A549 (cell line): ENCODE data around the gene SKOR1. TPM values are rescaled to one million over a fixed set of nuclear protein-coding genes. Genes with fewer than 3 reads are reported as not detected.

ENCODE experiments used
- ATAC-seq, 2 experiments: fragments of 200-7000 bp in 1 of 2; fragments of >200 bp in 1 of 2; cut with Nextera tagmentation in 1 of 2; cut with Tn5 transposase in 1 of 2; 3 replicates each; pipeline versions ENCODE4 v1.8.0 to v1.9.1; 2018 to 2020; ENCODE audit warnings: mild to moderate bottlenecking in 1 of 2, moderate library complexity in 1 of 2
- CTCF ChIA-PET: fragments of 300-600 bp; sonication (Branson Sonifier 250); formaldehyde crosslinking; extraction: SDS; loops from one replicate; lab custom pipeline; 2021; ENCODE audit warnings: antibody characterized with exemption, inconsistent platforms; lab: Yijun Ruan, JAX
- POLR2A ChIA-PET: fragments of 350-600 bp; formaldehyde crosslinking; extraction: SDS; loops from one replicate; lab custom pipeline; 2021; ENCODE audit warnings: antibody characterized with exemption, inconsistent platforms; lab: Yijun Ruan, JAX
- DNase-seq, 2 experiments: peaks; one replicate each; pipeline versions ENCODE4 v3.0.0 to v3.0.0-alpha.2; 2011 to 2016; ENCODE audit warnings: low read depth in 1 of 2, low spot score in 1 of 2
- FAIRE-seq: peaks from 2 replicates; lab custom pipeline; 2011; peaks lifted over from hg19 to GRCh38; lab: Jason Lieb, UNC
- H3K27ac ChIP-seq, 2 experiments: fragments of >200 bp; sonication (Bioruptor Twin); formaldehyde crosslinking; 3 replicates each; pipeline ENCODE4 v1.5.1; 2016 to 2017
- H3K4me1 ChIP-seq: fragments of >200 bp; sonication (Bioruptor Twin); formaldehyde crosslinking; 3 replicates; pipeline ENCODE4 v1.6.1; 2016
- H3K4me2 ChIP-seq: fragments of >200 bp; sonication (Bioruptor Twin); formaldehyde crosslinking; 3 replicates; pipeline ENCODE4 v1.6.1; 2016
- H3K4me3 ChIP-seq: fragments of >200 bp; sonication (Bioruptor Twin); formaldehyde crosslinking; 3 replicates; pipeline ENCODE4 v1.5.1; 2016
- H3K9me3 ChIP-seq: fragments of >200 bp; sonication (Bioruptor Twin); formaldehyde crosslinking; 3 replicates; pipeline ENCODE4 v1.6.1; 2016
- BHLHE40 ChIP-seq: IDR thresholded peaks from 2 replicates; pipeline ENCODE4 v1.6.1; 2012; ENCODE audit warnings: low read depth, low read length, inconsistent platforms
- CBX8 ChIP-seq: fragments of 200-600 bp; sonication (generic); IDR thresholded peaks from 2 replicates; pipeline ENCODE4 v1.6.1; 2016
- CHD2 ChIP-seq: fragments of 150-350 bp; IDR thresholded peaks from 2 replicates; pipeline ENCODE4 v1.6.1; 2014; ENCODE audit warnings: low read length; ENCODE audit not compliant: partially characterized antibody
- CHD4 ChIP-seq: fragments of 200-600 bp; sonication (generic); IDR thresholded peaks from 2 replicates; pipeline ENCODE4 v1.6.1; 2016; ENCODE audit warnings: antibody characterized with exemption, mild to moderate bottlenecking, borderline replicate concordance
- EHF ChIP-seq: fragments of 250-450 bp; sonication (Bioruptor Pico); IDR thresholded peaks from 2 replicates; pipeline ENCODE4 v1.5.0; 2020; ENCODE audit warnings: mild to moderate bottlenecking
- EHMT2 ChIP-seq: fragments of 200-600 bp; sonication (generic); IDR thresholded peaks from 2 replicates; pipeline ENCODE4 v1.6.1; 2016; ENCODE audit warnings: antibody characterized with exemption, low read depth, mild to moderate bottlenecking, moderate library complexity
- ESRRA ChIP-seq: fragments of 150-350 bp; IDR thresholded peaks from 2 replicates; pipeline ENCODE4 v1.6.1; 2014; ENCODE audit warnings: mild to moderate bottlenecking, low read length, borderline replicate concordance
- FOXS1 ChIP-seq: fragments of 250-450 bp; sonication (Bioruptor Pico); IDR thresholded peaks from 2 replicates; pipeline ENCODE4 v1.5.0; 2020; ENCODE audit warnings: mild to moderate bottlenecking, moderate library complexity
- HEYL ChIP-seq: fragments of 250-450 bp; sonication (Bioruptor Pico); IDR thresholded peaks from 2 replicates; pipeline ENCODE4 v1.8.0; 2021; ENCODE audit warnings: mild to moderate bottlenecking, moderate library complexity
- HOXB5 ChIP-seq: fragments of 250-450 bp; sonication (Bioruptor Pico); IDR thresholded peaks from 2 replicates; pipeline ENCODE4 v1.5.0; 2020; ENCODE audit warnings: mild to moderate bottlenecking, moderate library complexity
- JUN ChIP-seq, 2 experiments: fragments of >200 bp; sonication (Bioruptor Twin); formaldehyde crosslinking; IDR thresholded peaks; 2 replicates in 1 of 2; 3 replicates in 1 of 2; pipeline ENCODE4 v1.6.1; 2016 to 2017
- MAFK ChIP-seq: fragments of 450-650 bp; IDR thresholded peaks from 2 replicates; pipeline ENCODE4 v1.6.1; 2014; ENCODE audit not compliant: partially characterized antibody
- MAZ ChIP-seq: fragments of 150-350 bp; IDR thresholded peaks from 2 replicates; pipeline ENCODE4 v1.6.1; 2014; ENCODE audit warnings: antibody characterized with exemption, low read depth, low read length, borderline replicate concordance
- RAD21 ChIP-seq, 2 experiments: fragments of >200 bp in 1 of 2; sonication (Bioruptor Twin) in 1 of 2; formaldehyde crosslinking in 1 of 2; IDR thresholded peaks in 1 of 2; conservative IDR thresholded peaks in 1 of 2; 2 replicates in 1 of 2; 3 replicates in 1 of 2; pipeline ENCODE4 v1.6.1; 2012 to 2018; ENCODE audit warnings: inconsistent platforms in 1 of 2
- TFCP2L1 ChIP-seq: fragments of 250-450 bp; sonication (Bioruptor Pico); IDR thresholded peaks from 2 replicates; pipeline ENCODE4 v1.5.0; 2021; ENCODE audit warnings: mild to moderate bottlenecking
- TP53 ChIP-seq: fragments of 250-450 bp; sonication (Bioruptor Pico); IDR thresholded peaks from 2 replicates; pipeline ENCODE4 v1.5.0; 2021; ENCODE audit warnings: mild to moderate bottlenecking, moderate library complexity
- WGBS: methylation state at CpG from one replicate; pipeline ENCODE4 v1.1.6; 2017; ENCODE audit errors: missing lambda C conversion rate; 5-methylcytosine and 5-hydroxymethylcytosine counted together
- polyA plus RNA-seq, 4 experiments: library from polyadenylated mRNA; depleted of rRNA in 3 of 4; stranded (reverse); fragments of >200 nt; fragmentation: RNase III in 1 of 4; extraction: RNeasy Plus Mini Kit Qiagen cat#74134 plus additional on column Dnase treatment in 1 of 4; gene quantifications; 2 replicates in 3 of 4; 3 replicates in 1 of 4; pipeline ENCODE4 v1.2.3, GENCODE V29; 2011 to 2017
- TF ChIP-seq, protein P1 (sequence below): IDR thresholded peaks from 2 replicates; pipeline ENCODE4 v1.6.1; 2012
- TF ChIP-seq, protein P2 (sequence below): IDR thresholded peaks from 2 replicates; pipeline ENCODE4 v1.6.1; 2012
- TF ChIP-seq, protein P3 (sequence below): fragments of 150-350 bp; IDR thresholded peaks from 2 replicates; pipeline ENCODE4 v1.6.1; 2014; ENCODE audit warnings: low read depth, mild to moderate bottlenecking, low read length
- TF ChIP-seq, protein P4 (sequence below): fragments of 200-600 bp; sonication (generic); IDR thresholded peaks from 2 replicates; pipeline ENCODE4 v1.6.1; 2016; ENCODE audit warnings: antibody characterized with exemption, mild to moderate bottlenecking, moderate library complexity
- TF ChIP-seq, protein P5 (sequence below): fragments of >200 bp; sonication (Bioruptor Twin); formaldehyde crosslinking; IDR thresholded peaks from 3 replicates; pipeline ENCODE4 v1.6.1; 2016

SKOR1 gene
- polyA plus RNA-seq, 2 of the 4 experiments (the other 2 are of a cell fraction) = 0.03 to 0.05 TPM

DNA sequence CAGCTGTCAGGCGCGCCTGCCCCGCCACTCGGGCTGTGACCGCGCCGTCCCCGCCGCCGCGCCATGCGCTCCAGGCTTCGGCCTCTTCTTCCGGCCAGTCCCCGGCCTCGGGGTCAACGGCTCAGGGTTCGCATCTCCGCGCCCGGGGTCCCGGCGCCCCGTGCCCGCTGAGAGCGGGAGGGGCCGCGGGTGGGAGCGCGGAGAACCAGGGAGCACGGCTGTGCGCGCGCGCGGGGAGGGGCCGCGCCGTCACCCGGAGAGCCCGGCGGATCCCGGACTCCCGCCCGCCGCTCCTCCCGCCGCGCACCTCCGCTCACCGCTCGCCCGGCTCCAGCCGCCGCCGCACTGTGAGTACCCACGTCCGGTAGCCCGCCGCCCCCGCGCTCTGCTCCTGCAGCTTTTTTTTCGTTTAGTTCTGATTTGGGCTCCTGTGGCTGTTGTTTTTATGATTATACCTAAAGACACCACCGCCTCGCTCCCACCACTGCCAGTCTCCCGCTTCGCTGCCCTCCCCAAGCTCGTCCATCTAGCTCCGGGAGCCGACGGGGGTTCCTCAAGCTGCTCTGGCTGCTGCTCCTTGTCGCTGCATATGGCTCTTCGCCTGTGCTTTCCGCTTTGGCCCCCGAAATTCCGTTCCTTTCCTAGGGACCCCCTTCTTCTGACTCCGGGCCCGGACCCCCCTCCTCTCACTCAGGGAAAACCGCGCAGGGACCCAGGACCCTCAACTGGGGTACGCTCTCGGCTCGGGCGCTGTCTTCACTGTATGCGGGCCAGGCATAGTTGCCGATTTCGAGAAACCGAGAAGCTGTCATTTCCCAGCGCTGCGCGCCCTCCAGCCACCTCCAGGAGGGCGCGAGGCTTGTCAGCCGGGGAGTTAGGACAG, 1.8 kb upstream of the SKOR1 start:
- ChIA-PET CTCF (interaction anchor here (1.1 to 5.0 kb wide), 5 partner anchors 9 to 877 kb away, joined by 3 to 26 read pairs (median 4); no protein-coding TSS in a partner anchor), POLR2A (no interaction called here)
- no peak for FAIRE-seq
- no peak for DNase-seq
- Histone ChIP-seq H3K9me3 (no peaks in the 10 kb centered on the region), H3K4me2 (peak overlapping the region; percentile 91), H3K4me1 (peaks cover 22% of the 10 kb centered on the region; the same call in 2 of the 3 replicates), H3K27ac (no peak overlapping the region), H3K4me3 (peak overlapping the region; percentile 20; the same call in 2 of the 3 replicates)
- ATAC-seq = peak in 1 of 2 experiments; percentile 44; a peak in 3 of 6 replicates
- TF ChIP-seq TP53 = no peak
- TF ChIP-seq RAD21 (conservative IDR thresholded peaks at IDR 0.05 in 1 of 2, IDR thresholded peaks at IDR 0.05 in 1 of 2) = no peak
- TF ChIP-seq, protein P1, sequence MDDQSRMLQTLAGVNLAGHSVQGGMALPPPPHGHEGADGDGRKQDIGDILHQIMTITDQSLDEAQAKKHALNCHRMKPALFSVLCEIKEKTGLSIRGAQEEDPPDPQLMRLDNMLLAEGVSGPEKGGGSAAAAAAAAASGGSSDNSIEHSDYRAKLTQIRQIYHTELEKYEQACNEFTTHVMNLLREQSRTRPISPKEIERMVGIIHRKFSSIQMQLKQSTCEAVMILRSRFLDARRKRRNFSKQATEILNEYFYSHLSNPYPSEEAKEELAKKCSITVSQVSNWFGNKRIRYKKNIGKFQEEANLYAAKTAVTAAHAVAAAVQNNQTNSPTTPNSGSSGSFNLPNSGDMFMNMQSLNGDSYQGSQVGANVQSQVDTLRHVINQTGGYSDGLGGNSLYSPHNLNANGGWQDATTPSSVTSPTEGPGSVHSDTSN = no peak
- TF ChIP-seq EHF (CRISPR knock-in tag) = no peak
- TF ChIP-seq HOXB5 = no peak
- no peak for TF ChIP-seq HEYL (CRISPR knock-in tag)
- TF ChIP-seq CBX8 = peak; percentile 42; the same call in 1 of the 2 replicates
- TF ChIP-seq BHLHE40 = no peak
- no peak for TF ChIP-seq MAFK
- 39% methylated on average over 75 of the region's 94 CpGs for WGBS

DNA sequence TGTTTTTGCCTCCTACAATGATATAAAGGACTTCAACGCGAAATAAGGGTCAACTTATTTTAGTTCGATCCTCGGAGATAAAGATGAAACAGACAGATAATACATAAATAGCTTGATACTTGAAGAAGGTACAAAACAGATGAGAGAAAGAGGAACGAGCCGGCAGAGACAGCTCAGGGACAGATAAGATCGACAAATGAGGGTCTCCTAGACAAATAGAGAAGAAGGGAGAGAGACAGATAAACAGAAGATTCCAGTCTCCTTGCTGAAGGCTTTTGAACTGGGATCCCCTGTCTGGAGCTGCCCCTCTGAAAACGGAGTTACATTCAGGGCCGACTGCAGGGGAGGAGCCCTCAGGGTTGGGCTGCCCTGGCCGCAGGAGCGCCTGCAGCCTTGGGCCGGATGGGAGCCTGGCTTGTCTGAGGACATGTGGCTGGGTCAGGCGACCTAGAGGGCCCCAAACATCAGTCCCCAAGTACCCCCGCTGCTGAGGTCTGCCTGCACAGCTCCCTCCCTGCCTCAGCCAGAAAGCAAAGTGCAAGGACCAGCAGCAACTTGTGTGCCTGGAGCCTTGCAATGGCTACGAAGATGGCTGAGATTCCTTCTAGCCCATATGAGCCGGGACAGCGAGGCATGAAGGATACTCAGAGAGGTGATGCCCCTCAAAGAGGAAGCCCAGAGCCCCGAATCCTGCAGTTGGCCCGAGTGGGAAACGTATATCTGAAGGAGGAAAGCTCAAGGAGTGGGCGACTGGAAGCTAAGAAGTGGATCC, 926 bp upstream of the SKOR1 start:
- ChIA-PET CTCF (interaction anchor here (1.1 to 5.0 kb wide), 6 partner anchors 9 to 878 kb away, joined by 3 to 26 read pairs (median 4); no protein-coding TSS in a partner anchor), POLR2A (interaction anchor here (1.1 kb wide), 1 partner anchor 304 kb away, joined by 3 read pairs; no protein-coding TSS in a partner anchor)
- Histone ChIP-seq H3K4me1 (peaks cover 22% of the 10 kb centered on the region; the same call in 2 of the 3 replicates), H3K4me3 (peak overlapping the region; percentile 39; the same call in 2 of the 3 replicates), H3K27ac (no peak overlapping the region)
- ATAC-seq = peak in 1 of 2 experiments; percentile 48; a peak in 3 of 6 replicates
- peak; percentile 28 for FAIRE-seq
- 15% methylated on average over 21 of the region's 21 CpGs for WGBS
- TF ChIP-seq HEYL (CRISPR knock-in tag) (no peak), ESRRA (no peak), TP53 (no peak), FOXS1 (CRISPR knock-in tag) (no peak), JUN (IDR thresholded peaks at IDR 0.05) (no peak), TFCP2L1 (CRISPR knock-in tag) (no peak)
- TF ChIP-seq, protein P2, sequence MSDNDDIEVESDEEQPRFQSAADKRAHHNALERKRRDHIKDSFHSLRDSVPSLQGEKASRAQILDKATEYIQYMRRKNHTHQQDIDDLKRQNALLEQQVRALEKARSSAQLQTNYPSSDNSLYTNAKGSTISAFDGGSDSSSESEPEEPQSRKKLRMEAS = no peak
- TF ChIP-seq, protein P3, sequence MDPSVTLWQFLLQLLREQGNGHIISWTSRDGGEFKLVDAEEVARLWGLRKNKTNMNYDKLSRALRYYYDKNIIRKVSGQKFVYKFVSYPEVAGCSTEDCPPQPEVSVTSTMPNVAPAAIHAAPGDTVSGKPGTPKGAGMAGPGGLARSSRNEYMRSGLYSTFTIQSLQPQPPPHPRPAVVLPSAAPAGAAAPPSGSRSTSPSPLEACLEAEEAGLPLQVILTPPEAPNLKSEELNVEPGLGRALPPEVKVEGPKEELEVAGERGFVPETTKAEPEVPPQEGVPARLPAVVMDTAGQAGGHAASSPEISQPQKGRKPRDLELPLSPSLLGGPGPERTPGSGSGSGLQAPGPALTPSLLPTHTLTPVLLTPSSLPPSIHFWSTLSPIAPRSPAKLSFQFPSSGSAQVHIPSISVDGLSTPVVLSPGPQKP = no peak
- TF ChIP-seq, all 56 proteins: peak for 0
- no peak for DNase-seq
- peak overlapping the region; percentile 91 for H3K4me2 ChIP-seq
- H3K9me3 ChIP-seq = no peaks in the 10 kb centered on the region

DNA sequence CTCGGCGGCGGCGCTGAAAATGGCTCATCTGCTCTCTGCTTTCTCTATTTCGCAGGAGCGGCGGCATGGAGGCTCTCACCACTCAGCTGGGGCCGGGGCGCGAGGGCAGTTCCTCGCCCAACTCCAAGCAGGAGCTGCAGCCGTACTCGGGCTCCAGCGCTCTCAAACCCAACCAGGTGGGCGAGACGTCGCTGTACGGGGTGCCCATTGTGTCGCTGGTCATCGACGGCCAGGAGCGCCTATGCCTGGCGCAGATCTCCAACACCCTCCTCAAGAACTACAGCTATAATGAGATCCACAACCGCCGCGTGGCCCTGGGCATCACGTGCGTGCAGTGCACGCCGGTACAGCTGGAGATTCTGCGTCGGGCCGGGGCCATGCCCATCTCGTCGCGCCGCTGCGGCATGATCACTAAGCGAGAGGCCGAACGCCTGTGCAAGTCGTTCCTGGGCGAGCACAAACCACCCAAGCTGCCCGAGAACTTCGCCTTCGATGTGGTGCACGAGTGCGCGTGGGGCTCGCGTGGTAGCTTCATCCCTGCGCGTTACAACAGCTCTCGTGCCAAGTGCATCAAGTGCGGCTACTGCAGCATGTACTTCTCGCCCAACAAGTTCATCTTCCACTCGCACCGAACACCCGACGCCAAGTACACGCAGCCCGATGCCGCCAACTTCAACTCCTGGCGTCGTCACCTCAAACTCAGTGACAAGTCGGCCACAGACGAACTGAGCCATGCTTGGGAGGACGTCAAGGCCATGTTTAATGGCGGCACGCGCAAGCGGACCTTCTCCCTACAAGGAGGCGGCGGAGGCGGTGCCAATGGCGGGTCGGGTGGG, 790 bp downstream of the SKOR1 start:
- H3K4me1 ChIP-seq = peaks cover 22% of the 10 kb centered on the region; the same call in 2 of the 3 replicates
- POLR2A ChIA-PET = interaction anchor here (1.1 kb wide), 1 partner anchor 306 kb away, joined by 3 read pairs; no protein-coding TSS in a partner anchor
- FAIRE-seq (no peak), ATAC-seq (peak in 1 of 2 experiments; percentile 11; a peak in 3 of 6 replicates), DNase-seq (peak in 1 of 2 experiments; percentile 30)
- H3K4me3 ChIP-seq = peak overlapping the region; percentile 39
- no peak overlapping the region for H3K27ac ChIP-seq
- 75% methylated on average over 57 of the region's 77 CpGs for WGBS
- CTCF ChIA-PET = interaction anchor here (0.6 to 5.0 kb wide), 5 partner anchors 9 to 329 kb away, joined by 3 to 26 read pairs (median 3); no protein-coding TSS in a partner anchor
- H3K9me3 ChIP-seq = no peaks in the 10 kb centered on the region
- H3K4me2 ChIP-seq = peak overlapping the region; percentile 91
- TF ChIP-seq CHD2 (no peak), MAZ (no peak), CHD4 (no peak), EHMT2 (no peak)
- TF ChIP-seq, protein P4, sequence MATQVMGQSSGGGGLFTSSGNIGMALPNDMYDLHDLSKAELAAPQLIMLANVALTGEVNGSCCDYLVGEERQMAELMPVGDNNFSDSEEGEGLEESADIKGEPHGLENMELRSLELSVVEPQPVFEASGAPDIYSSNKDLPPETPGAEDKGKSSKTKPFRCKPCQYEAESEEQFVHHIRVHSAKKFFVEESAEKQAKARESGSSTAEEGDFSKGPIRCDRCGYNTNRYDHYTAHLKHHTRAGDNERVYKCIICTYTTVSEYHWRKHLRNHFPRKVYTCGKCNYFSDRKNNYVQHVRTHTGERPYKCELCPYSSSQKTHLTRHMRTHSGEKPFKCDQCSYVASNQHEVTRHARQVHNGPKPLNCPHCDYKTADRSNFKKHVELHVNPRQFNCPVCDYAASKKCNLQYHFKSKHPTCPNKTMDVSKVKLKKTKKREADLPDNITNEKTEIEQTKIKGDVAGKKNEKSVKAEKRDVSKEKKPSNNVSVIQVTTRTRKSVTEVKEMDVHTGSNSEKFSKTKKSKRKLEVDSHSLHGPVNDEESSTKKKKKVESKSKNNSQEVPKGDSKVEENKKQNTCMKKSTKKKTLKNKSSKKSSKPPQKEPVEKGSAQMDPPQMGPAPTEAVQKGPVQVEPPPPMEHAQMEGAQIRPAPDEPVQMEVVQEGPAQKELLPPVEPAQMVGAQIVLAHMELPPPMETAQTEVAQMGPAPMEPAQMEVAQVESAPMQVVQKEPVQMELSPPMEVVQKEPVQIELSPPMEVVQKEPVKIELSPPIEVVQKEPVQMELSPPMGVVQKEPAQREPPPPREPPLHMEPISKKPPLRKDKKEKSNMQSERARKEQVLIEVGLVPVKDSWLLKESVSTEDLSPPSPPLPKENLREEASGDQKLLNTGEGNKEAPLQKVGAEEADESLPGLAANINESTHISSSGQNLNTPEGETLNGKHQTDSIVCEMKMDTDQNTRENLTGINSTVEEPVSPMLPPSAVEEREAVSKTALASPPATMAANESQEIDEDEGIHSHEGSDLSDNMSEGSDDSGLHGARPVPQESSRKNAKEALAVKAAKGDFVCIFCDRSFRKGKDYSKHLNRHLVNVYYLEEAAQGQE = no peak
- TF ChIP-seq, protein P5, sequence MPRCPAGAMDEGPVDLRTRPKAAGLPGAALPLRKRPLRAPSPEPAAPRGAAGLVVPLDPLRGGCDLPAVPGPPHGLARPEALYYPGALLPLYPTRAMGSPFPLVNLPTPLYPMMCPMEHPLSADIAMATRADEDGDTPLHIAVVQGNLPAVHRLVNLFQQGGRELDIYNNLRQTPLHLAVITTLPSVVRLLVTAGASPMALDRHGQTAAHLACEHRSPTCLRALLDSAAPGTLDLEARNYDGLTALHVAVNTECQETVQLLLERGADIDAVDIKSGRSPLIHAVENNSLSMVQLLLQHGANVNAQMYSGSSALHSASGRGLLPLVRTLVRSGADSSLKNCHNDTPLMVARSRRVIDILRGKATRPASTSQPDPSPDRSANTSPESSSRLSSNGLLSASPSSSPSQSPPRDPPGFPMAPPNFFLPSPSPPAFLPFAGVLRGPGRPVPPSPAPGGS = no peak
